Measurements from ENCODE around the gene CNOT11.

DNA sequence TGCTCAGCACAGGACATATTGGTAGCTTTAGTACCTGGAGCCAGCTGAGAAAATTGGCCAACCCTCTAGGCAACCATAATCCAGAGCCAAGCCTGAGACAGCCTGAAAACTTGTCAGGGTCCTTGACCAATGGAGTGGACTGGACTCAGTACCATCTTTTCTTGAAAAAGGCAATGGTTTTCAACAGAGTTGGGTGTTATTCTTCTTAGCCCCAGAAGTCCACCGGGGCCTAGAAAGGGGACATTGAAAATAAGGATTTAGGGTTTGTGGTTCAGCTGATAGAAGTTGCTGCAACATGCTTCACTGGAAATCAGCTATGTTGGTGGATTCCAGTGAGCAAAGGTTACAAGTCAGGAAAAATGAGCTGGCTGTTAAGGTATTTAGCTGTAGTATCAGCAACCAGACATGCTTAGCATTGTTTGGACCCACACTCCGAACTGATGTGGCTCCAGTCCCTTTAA is 22.1 kb upstream of the CNOT11 start:
- TF ChIP-seq, protein P1, sequence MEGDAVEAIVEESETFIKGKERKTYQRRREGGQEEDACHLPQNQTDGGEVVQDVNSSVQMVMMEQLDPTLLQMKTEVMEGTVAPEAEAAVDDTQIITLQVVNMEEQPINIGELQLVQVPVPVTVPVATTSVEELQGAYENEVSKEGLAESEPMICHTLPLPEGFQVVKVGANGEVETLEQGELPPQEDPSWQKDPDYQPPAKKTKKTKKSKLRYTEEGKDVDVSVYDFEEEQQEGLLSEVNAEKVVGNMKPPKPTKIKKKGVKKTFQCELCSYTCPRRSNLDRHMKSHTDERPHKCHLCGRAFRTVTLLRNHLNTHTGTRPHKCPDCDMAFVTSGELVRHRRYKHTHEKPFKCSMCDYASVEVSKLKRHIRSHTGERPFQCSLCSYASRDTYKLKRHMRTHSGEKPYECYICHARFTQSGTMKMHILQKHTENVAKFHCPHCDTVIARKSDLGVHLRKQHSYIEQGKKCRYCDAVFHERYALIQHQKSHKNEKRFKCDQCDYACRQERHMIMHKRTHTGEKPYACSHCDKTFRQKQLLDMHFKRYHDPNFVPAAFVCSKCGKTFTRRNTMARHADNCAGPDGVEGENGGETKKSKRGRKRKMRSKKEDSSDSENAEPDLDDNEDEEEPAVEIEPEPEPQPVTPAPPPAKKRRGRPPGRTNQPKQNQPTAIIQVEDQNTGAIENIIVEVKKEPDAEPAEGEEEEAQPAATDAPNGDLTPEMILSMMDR (IDR thresholded peaks at IDR 0.05): no peak
- TF ChIP-seq, protein P2, sequence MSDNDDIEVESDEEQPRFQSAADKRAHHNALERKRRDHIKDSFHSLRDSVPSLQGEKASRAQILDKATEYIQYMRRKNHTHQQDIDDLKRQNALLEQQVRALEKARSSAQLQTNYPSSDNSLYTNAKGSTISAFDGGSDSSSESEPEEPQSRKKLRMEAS (CRISPR knock-in tag; IDR thresholded peaks at IDR 0.05): no peak
- TF ChIP-seq SMAD4 (CRISPR knock-in tag; IDR thresholded peaks at IDR 0.05) (no peak), NR2C2 (CRISPR knock-in tag; IDR thresholded peaks at IDR 0.05) (no peak), ZNF671 (CRISPR knock-in tag; IDR thresholded peaks at IDR 0.05) (no peak), ZNF121 (CRISPR knock-in tag; IDR thresholded peaks at IDR 0.05) (no peak), RELA (CRISPR knock-in tag; IDR thresholded peaks at IDR 0.05; ENCODE audit: borderline replicate concordance) (no peak), JUN (CRISPR knock-in tag; IDR thresholded peaks at IDR 0.05) (no peak)
- TF ChIP-seq, protein P3, sequence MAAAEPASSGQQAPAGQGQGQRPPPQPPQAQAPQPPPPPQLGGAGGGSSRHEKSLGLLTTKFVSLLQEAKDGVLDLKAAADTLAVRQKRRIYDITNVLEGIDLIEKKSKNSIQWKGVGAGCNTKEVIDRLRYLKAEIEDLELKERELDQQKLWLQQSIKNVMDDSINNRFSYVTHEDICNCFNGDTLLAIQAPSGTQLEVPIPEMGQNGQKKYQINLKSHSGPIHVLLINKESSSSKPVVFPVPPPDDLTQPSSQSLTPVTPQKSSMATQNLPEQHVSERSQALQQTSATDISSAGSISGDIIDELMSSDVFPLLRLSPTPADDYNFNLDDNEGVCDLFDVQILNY (CRISPR knock-in tag; IDR thresholded peaks at IDR 0.05): no peak
- TF ChIP-seq, protein P4, sequence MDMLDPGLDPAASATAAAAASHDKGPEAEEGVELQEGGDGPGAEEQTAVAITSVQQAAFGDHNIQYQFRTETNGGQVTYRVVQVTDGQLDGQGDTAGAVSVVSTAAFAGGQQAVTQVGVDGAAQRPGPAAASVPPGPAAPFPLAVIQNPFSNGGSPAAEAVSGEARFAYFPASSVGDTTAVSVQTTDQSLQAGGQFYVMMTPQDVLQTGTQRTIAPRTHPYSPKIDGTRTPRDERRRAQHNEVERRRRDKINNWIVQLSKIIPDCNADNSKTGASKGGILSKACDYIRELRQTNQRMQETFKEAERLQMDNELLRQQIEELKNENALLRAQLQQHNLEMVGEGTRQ (CRISPR knock-in tag; IDR thresholded peaks at IDR 0.05): no peak
- TF ChIP-seq, protein P5, sequence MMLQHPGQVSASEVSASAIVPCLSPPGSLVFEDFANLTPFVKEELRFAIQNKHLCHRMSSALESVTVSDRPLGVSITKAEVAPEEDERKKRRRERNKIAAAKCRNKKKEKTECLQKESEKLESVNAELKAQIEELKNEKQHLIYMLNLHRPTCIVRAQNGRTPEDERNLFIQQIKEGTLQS (CRISPR knock-in tag; conservative IDR thresholded peaks at IDR 0.05): no peak
- TF ChIP-seq, protein P6, sequence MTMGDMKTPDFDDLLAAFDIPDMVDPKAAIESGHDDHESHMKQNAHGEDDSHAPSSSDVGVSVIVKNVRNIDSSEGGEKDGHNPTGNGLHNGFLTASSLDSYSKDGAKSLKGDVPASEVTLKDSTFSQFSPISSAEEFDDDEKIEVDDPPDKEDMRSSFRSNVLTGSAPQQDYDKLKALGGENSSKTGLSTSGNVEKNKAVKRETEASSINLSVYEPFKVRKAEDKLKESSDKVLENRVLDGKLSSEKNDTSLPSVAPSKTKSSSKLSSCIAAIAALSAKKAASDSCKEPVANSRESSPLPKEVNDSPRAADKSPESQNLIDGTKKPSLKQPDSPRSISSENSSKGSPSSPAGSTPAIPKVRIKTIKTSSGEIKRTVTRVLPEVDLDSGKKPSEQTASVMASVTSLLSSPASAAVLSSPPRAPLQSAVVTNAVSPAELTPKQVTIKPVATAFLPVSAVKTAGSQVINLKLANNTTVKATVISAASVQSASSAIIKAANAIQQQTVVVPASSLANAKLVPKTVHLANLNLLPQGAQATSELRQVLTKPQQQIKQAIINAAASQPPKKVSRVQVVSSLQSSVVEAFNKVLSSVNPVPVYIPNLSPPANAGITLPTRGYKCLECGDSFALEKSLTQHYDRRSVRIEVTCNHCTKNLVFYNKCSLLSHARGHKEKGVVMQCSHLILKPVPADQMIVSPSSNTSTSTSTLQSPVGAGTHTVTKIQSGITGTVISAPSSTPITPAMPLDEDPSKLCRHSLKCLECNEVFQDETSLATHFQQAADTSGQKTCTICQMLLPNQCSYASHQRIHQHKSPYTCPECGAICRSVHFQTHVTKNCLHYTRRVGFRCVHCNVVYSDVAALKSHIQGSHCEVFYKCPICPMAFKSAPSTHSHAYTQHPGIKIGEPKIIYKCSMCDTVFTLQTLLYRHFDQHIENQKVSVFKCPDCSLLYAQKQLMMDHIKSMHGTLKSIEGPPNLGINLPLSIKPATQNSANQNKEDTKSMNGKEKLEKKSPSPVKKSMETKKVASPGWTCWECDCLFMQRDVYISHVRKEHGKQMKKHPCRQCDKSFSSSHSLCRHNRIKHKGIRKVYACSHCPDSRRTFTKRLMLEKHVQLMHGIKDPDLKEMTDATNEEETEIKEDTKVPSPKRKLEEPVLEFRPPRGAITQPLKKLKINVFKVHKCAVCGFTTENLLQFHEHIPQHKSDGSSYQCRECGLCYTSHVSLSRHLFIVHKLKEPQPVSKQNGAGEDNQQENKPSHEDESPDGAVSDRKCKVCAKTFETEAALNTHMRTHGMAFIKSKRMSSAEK (CRISPR knock-in tag; IDR thresholded peaks at IDR 0.05; ENCODE audit: borderline replicate concordance): no peak
- TF ChIP-seq, protein P7, sequence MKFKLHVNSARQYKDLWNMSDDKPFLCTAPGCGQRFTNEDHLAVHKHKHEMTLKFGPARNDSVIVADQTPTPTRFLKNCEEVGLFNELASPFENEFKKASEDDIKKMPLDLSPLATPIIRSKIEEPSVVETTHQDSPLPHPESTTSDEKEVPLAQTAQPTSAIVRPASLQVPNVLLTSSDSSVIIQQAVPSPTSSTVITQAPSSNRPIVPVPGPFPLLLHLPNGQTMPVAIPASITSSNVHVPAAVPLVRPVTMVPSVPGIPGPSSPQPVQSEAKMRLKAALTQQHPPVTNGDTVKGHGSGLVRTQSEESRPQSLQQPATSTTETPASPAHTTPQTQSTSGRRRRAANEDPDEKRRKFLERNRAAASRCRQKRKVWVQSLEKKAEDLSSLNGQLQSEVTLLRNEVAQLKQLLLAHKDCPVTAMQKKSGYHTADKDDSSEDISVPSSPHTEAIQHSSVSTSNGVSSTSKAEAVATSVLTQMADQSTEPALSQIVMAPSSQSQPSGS (CRISPR knock-in tag; IDR thresholded peaks at IDR 0.05; ENCODE audit: borderline replicate concordance, low read depth): no peak

Data from WTC11 (cell line).